HL-60/S4 (cell line): ENCODE results near the gene MEF2B.

Source experiments
- in situ Hi-C: fragments of 300-500 bp; cut with MboI; formaldehyde crosslinking; loops from 2 replicates; pipeline ENCODE4 v1.14.3; 2022; ENCODE audit warnings: low sequenced_read_pairs

The MEF2B gene

GRCh38 chr19:19193926-19194325 lies 23.9 kb upstream of the MEF2B start:
- in situ Hi-C loops = no loop called here

- in situ Hi-C loops = no loop called here
Measured at GRCh38 chr19:19192910-19193423, 22.9 kb upstream of the MEF2B start.

GRCh38 chr19:19192078-19192882 lies 22.2 kb upstream of the MEF2B start, which contains the start of the genes BORCS8 and RFXANK:
Gene BORCS8, minus strand, starts transcription at chr19:19192152. Its CDS starts 35 bp downstream, at chr19:19192117.
Gene RFXANK, plus strand, starts transcription at chr19:19192258. Its CDS starts 1,689 bp downstream, at chr19:19193947.
- in situ Hi-C loops = no loop called here

- in situ Hi-C loops = no loop called here
Measured at GRCh38 chr19:19191768-19192077, 21.7 kb upstream of the MEF2B start.

GRCh38 chr19:19186742-19187141 lies 16.7 kb upstream of the MEF2B start:
- in situ Hi-C loops = no loop called here

GRCh38 chr19:19185853-19186740 lies 16.0 kb upstream of the MEF2B start:
- in situ Hi-C loops = no loop called here

- in situ Hi-C loops = no loop called here
Measured at GRCh38 chr19:19181488-19181998, 11.5 kb upstream of the MEF2B start.

- in situ Hi-C loops = no loop called here
Measured at GRCh38 chr19:19179548-19180441, 9.7 kb upstream of the MEF2B start.

- in situ Hi-C loops = no loop called here
Measured at GRCh38 chr19:19176950-19177349, 6.9 kb upstream of the MEF2B start.

GRCh38 chr19:19173243-19173642 lies 3.2 kb upstream of the MEF2B start:
- in situ Hi-C loops = loop anchor here (25.0 kb wide), 1 partner anchor 314 kb away; no protein-coding TSS in a partner anchor

GRCh38 chr19:19171821-19172532 lies 1.9 kb upstream of the MEF2B start:
- in situ Hi-C loops = loop anchor here (25.0 kb wide), 1 partner anchor 315 kb away; no protein-coding TSS in a partner anchor

GRCh38 chr19:19170873-19171672 lies 1.0 kb upstream of the MEF2B start:
- in situ Hi-C loops = loop anchor here (25.0 kb wide), 1 partner anchor 316 kb away; no protein-coding TSS in a partner anchor

- in situ Hi-C loops = loop anchor here (25.0 kb wide), 1 partner anchor 318 kb away; no protein-coding TSS in a partner anchor
Measured at GRCh38 chr19:19169236-19170052, 619 bp downstream of the MEF2B start.

- in situ Hi-C loops = loop anchor here (25.0 kb wide), 1 partner anchor 320 kb away; no protein-coding TSS in a partner anchor
Measured at GRCh38 chr19:19167612-19168011, 2.5 kb downstream of the MEF2B start.

GRCh38 chr19:19165396-19165795 lies 4.7 kb downstream of the MEF2B start:
- in situ Hi-C loops = loop anchor here (25.0 kb wide), 1 partner anchor 322 kb away; no protein-coding TSS in a partner anchor

GRCh38 chr19:19162495-19162894 lies 7.6 kb downstream of the MEF2B start:
- in situ Hi-C loops = loop anchor here (25.0 kb wide), 1 partner anchor 325 kb away; no protein-coding TSS in a partner anchor

- in situ Hi-C loops = loop anchor here (25.0 kb wide), 1 partner anchor 327 kb away; no protein-coding TSS in a partner anchor
Measured at GRCh38 chr19:19160461-19161035, 9.5 kb downstream of the MEF2B start.
